ENCODE measurements around the gene PNPO. TPM values are rescaled to one million over a fixed set of nuclear protein-coding genes. Genes with fewer than 3 reads are reported as not detected.

Gene PNPO
- total RNA-seq: 10 to 100 TPM; 57.8 to 58.0 TPM

GRCh38 chr17:47941246-47942095, at the start of gene PNPO:
Gene PNPO (plus strand): TSS chr17:47941571. CDS start chr17:47941676, 105 bp downstream.
- POLR2A ChIA-PET: interaction anchor here (0.6 to 0.7 kb wide), 3 partner anchors 29 to 1379 kb away, joined by 3 read pairs; partner anchors contain the start of genes CDK5RAP3 and SP2
- CTCF ChIA-PET: interaction anchor here (0.5 to 4.7 kb wide), 6 partner anchors 9 to 132 kb away, joined by 3 to 26 read pairs (median 4); partner anchors contain the start of genes CDK5RAP3 and SP2

- CTCF ChIA-PET: interaction anchor here (1.0 to 13.9 kb wide), 6 partner anchors 46 to 76 kb away, joined by 3 to 379 read pairs (median 5); partner anchors contain the start of genes CDK5RAP3, OSBPL7, SCRN2 and SP6
- POLR2A ChIA-PET: interaction anchor here (0.5 to 2.3 kb wide), 3 partner anchors 53 to 240 kb away, joined by 4 to 13 read pairs (median 9); partner anchors contain the start of genes CDK5RAP3 and SCRN2
Observed at GRCh38 chr17:47894498-47895346, 46.6 kb upstream of the PNPO start.

- ChIA-PET CTCF (interaction anchor here (0.7 to 13.9 kb wide), 8 partner anchors 46 to 122 kb away, joined by 3 to 379 read pairs (median 4); partner anchors contain the start of genes CDK5RAP3, OSBPL7, PNPO and SCRN2), POLR2A (interaction anchor here (0.5 to 2.3 kb wide), 9 partner anchors 47 to 241 kb away, joined by 3 to 13 read pairs (median 4); partner anchors contain the start of genes CDK5RAP3, LRRC46, MRPL10 and SCRN2)
Observed at GRCh38 chr17:47895347-47895855, 46.0 kb upstream of the PNPO start.

GRCh38 chr17:47895856-47896671, 45.3 kb upstream of the PNPO start, which contains the start of gene SP2:
Gene SP2 (plus strand): TSS chr17:47896236. CDS start chr17:47896287, 51 bp downstream.
- CTCF ChIA-PET: interaction anchor here (0.7 to 13.9 kb wide), 8 partner anchors 45 to 121 kb away, joined by 3 to 379 read pairs (median 4); partner anchors contain the start of genes CDK5RAP3, OSBPL7, PNPO and SCRN2
- POLR2A ChIA-PET: interaction anchor here (0.6 to 2.3 kb wide), 8 partner anchors 46 to 75 kb away, joined by 3 to 13 read pairs (median 4); partner anchors contain the start of genes CDK5RAP3, LRRC46, MRPL10 and SCRN2

DNA sequence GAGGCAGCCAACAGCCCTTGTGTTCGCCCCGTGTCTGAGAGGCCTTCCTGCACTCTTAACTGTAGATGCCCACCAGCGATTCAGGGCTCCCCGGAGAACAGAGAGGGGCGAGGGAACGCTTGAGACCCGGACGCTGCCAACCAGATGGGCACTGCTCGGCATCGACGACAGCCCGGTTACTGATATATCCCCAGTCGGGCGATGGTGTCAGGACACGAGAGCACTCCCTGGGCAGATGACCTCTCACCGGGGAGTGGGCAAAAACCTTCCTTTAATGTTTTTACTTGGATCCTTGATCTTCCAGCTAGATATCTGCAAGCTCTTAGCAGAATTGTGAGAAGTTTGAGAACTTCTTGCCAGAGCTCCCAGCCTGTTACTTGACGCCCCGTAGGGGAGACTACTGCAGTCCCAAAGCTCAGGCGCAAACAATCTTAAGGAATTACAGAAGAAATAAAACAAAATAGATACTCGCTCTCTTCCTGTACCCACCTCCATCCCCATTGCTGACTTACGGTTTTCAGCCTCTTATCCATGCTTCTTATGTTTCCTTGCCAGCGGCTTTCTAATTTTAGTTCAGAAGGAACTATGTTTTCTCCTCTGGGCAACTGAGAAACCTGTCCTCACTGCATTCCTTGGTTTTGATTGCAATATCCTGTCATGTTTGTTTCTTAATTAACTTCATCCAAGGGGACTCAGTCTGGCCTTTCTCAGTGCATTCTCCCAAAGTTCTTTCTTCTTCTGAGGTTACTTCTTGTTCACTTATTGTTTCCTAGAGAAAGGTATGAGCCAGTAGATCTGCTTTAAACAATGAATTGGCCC, 44.5 kb upstream of the PNPO start:
- CTCF ChIA-PET: no interaction called here
- POLR2A ChIA-PET: interaction anchor here (2.3 kb wide), 1 partner anchor 56 kb away, joined by 13 read pairs; the partner anchor contains the start of gene SCRN2

- CTCF ChIA-PET: no interaction called here
- POLR2A ChIA-PET: interaction anchor here (0.6 to 2.3 kb wide), 2 partner anchors 45 to 56 kb away, joined by 13 to 16 read pairs; partner anchors contain the start of gene SCRN2
Observed at GRCh38 chr17:47897561-47897960, 43.8 kb upstream of the PNPO start.

GRCh38 chr17:47898241-47898640, 43.1 kb upstream of the PNPO start:
- CTCF ChIA-PET: no interaction called here
- POLR2A ChIA-PET: interaction anchor here (0.6 kb wide), 1 partner anchor 46 kb away, joined by 16 read pairs; no protein-coding TSS in a partner anchor

- ChIA-PET CTCF (no interaction called here), POLR2A (no interaction called here)
Observed at GRCh38 chr17:47899643-47900042, 41.7 kb upstream of the PNPO start.

GRCh38 chr17:47901423-47901822, 39.9 kb upstream of the PNPO start:
- ChIA-PET CTCF (no interaction called here), POLR2A (no interaction called here)

- ChIA-PET CTCF (interaction anchor here (0.8 to 1.6 kb wide), 4 partner anchors 11 to 77 kb away, joined by 3 to 5 read pairs (median 4); no protein-coding TSS in a partner anchor), POLR2A (interaction anchor here (0.6 kb wide), 1 partner anchor 30 kb away, joined by 3 read pairs; no protein-coding TSS in a partner anchor)
Observed at GRCh38 chr17:47902039-47902744, 39.2 kb upstream of the PNPO start.

GRCh38 chr17:47905221-47905733, 36.1 kb upstream of the PNPO start:
- CTCF ChIA-PET: interaction anchor here (0.5 to 0.9 kb wide), 2 partner anchors 62 to 731 kb away, joined by 4 to 6 read pairs; no protein-coding TSS in a partner anchor
- POLR2A ChIA-PET: no interaction called here

DNA sequence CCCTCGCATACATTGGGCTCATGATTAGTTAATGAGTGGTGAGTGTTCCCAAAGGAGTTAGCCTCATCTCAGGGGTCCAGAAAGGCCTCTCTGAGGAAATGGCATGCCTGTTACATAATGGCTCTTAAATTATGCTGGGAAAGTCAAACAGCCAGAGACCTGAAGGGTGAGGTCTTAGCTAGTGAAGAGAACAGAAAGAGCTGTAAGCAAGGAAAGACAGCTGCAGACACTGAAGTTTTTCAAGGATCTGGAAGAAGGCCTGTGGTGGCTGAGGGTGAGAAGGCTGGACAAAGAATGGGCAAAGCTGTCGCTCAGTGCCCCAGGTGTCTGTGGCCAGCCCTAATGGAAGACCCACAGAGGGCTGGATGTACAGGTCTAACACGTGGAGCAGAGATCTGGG, 34.9 kb upstream of the PNPO start:
- ChIA-PET CTCF (no interaction called here), POLR2A (no interaction called here)

DNA sequence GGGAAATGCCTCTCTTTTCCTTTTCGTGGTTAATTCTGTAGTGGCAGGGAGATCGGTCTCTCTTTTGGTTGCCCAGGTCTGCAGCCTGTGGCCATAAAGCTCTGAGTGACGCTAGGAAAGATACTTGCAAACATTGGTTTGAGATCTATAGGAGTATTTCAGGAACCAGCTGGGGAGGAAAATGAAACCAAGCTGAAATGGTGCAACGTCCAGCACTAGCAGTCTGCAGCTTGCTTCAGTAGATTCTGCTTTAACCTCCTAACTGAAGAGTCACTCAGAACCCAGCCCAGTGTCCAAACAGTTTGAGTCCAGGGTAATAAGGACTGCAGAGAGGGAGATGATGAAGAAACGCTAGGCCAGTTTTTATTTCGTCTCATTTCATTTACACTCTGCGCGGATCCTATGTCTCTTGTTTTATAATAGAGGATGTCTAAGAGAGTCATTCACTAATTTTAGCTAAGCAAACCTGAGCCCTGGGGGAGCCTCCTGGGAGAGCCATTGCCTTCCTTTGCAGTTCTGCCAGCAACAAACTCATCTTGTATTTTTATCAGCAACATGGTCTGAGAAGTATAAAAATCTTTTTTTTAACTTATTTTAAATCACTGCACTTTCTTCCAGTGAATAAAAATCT, 33.3 kb upstream of the PNPO start:
- ChIA-PET CTCF (interaction anchor here (0.7 kb wide), 1 partner anchor 18 kb away, joined by 3 read pairs; no protein-coding TSS in a partner anchor), POLR2A (no interaction called here)

DNA sequence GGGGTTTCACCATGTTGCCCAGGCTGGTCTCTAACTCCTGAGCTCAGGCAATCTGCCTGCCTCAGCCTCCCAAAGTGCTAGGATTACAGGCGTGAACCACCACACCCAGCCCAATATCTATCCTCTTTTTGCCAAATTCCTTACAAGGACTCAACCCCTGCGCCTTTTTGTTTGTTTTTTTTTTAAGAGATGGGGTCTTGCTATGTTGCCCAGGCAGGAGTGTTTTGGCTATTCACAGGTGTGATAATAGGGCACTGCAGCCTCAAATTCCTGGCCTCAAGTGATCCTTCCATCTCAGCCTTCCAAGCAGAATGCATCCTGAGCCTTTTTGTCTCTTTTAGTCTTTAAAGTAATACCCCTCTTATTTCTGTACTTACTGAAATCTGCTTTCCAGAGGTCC, 28.3 kb upstream of the PNPO start:
- ChIA-PET POLR2A (no interaction called here), CTCF (no interaction called here)

GRCh38 chr17:47914306-47914948, 26.9 kb upstream of the PNPO start:
- ChIA-PET CTCF (interaction anchor here (1.2 kb wide), 1 partner anchor 10 kb away, joined by 3 read pairs; no protein-coding TSS in a partner anchor), POLR2A (interaction anchor here (0.6 kb wide), 1 partner anchor 13 kb away, joined by 6 read pairs; no protein-coding TSS in a partner anchor)
